ENCODE data around the gene CPSF3.

DNA sequence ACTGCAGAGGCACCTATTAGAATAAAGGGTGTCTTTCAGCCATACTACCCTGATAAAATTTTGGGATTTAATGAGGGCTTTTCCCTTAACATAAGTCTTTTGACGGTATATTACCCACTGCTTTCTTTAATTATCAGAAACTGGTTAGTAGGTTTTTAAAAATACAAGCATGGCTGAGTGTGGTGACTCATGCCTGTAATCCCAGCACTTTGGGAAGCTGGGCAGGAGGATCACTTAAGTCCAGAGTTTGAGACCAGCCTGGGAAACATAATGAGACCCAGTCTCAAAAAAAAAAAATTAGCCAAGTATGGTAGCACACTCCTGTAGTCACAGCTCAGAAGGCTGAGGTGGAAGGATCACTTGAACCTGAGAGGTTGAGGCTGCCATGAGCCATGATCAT, 16.1 kb downstream of the CPSF3 start:
- TF ChIP-seq POLR2A (IDR thresholded peaks at IDR 0.05) = no peak
- TF ChIP-seq, protein P1, sequence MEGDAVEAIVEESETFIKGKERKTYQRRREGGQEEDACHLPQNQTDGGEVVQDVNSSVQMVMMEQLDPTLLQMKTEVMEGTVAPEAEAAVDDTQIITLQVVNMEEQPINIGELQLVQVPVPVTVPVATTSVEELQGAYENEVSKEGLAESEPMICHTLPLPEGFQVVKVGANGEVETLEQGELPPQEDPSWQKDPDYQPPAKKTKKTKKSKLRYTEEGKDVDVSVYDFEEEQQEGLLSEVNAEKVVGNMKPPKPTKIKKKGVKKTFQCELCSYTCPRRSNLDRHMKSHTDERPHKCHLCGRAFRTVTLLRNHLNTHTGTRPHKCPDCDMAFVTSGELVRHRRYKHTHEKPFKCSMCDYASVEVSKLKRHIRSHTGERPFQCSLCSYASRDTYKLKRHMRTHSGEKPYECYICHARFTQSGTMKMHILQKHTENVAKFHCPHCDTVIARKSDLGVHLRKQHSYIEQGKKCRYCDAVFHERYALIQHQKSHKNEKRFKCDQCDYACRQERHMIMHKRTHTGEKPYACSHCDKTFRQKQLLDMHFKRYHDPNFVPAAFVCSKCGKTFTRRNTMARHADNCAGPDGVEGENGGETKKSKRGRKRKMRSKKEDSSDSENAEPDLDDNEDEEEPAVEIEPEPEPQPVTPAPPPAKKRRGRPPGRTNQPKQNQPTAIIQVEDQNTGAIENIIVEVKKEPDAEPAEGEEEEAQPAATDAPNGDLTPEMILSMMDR (IDR thresholded peaks at IDR 0.05) = no peak
- no peak for TF ChIP-seq POLR2AphosphoS5 (IDR thresholded peaks at IDR 0.05)
